Right cardiac atrium (tissue), 5 donors: ENCODE measurements around the gene APOA5. TPM values are rescaled to one million over a fixed set of nuclear protein-coding genes. Genes with fewer than 3 reads are reported as not detected.
A peak's percentile ranks its signal among the peaks of the same experiment; 100 is the strongest.

Source experiments
- ATAC-seq, 2 donors: fragments of 200-7000 bp; cut with Tn5 transposase; one replicate each; pipeline versions ENCODE4 v1.8.0 to v1.9.1; 2020; ENCODE audit warnings: moderate library complexity in 2 of 2, mild to moderate bottlenecking in 1 of 2
- DNase-seq, 3 donors: peaks; one replicate each; pipeline ENCODE4 v3.0.0-alpha.2; 2020
- H3K27ac ChIP-seq: one replicate; pipeline ENCODE4 v1.5.1; 2013; ENCODE audit warnings: mild to moderate bottlenecking, low read length, control low read depth, moderate library complexity
- H3K27me3 ChIP-seq: one replicate; pipeline ENCODE4 v1.6.1; 2013; ENCODE audit not compliant: control insufficient read depth, insufficient read depth
- H3K4me1 ChIP-seq: one replicate; pipeline ENCODE4 v1.6.1; 2013; ENCODE audit warnings: low read length; ENCODE audit not compliant: control insufficient read depth, insufficient read depth
- H3K4me3 ChIP-seq: one replicate; pipeline ENCODE4 v1.5.1; 2013; ENCODE audit warnings: low read length, control low read depth
- H3K9me3 ChIP-seq: one replicate; pipeline ENCODE4 v1.6.1; 2013; ENCODE audit warnings: low read length; ENCODE audit not compliant: control insufficient read depth
- WGBS: extraction: QIAGEN DNeasy Blood & Tissue Kit; methylation state at CpG from one replicate; pipeline ENCODE4 v1.1.7; 2013; 5-methylcytosine and 5-hydroxymethylcytosine counted together
- intact Hi-C, 4 donors: fragments of 100-400 bp; cut with DNase I; formaldehyde crosslinking; loops; one replicate each; pipeline versions ENCODE4 v1.11.0 to v1.14.0; 2022 to 2023
- polyA plus RNA-seq: library from polyadenylated mRNA; stranded (reverse); fragments of 200-250 nt; gene quantifications from one replicate; pipeline ENCODE4 v1.2.3, GENCODE V29; 2013
- total RNA-seq, 4 donors: library from RNA; stranded (reverse); fragmentation: NEBNext Ultra II Directional; extraction: Animal tissue kit (Norgen Biotek cat#: 25700); gene quantifications; one replicate each; pipeline ENCODE4 v1.2.1, GENCODE V29; 2021
- donor health status: healthy with polysubstance abuse.
- donor health status: DM: no; HTN: yes; CAD: no.
- donor health status: DM: no; HTN: no; CAD: no.
- donor health status: DM: no; HTN: yes; CAD: no; lungs with severe emphysema.
- donor health status: DM: yes; HTN: yes; CAD: no.

The APOA5 gene
- total and polyA plus RNA-seq, 5 donors, result not detected

DNA sequence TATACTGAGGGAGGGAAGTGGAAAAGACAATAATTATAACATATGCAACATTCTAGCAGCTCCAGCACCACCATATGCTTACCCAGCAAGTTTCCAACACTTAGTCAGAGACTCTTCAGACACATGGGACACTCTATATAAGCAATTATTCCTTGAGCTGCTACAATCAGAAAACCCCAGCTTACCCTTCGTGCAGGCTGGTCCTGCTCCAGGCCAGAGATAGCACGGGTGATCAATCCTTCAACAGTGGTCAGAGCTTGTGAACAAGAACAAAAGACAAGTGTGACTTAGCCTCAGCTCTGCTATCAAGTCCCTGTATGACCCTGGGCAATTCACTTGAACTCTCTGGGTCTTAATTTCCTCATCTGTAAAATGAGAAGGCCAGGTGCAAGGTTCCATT lies 5.4 kb downstream of the APOA5 start:
- Histone ChIP-seq H3K27ac (no peak overlapping the region), H3K27me3 (no peaks in the 10 kb centered on the region), H3K4me3 (no peak overlapping the region), H3K9me3 (no peaks in the 10 kb centered on the region), H3K4me1 (peaks cover 3% of the 10 kb centered on the region)
- DNase-seq (no peak), ATAC-seq (no peak)
- 87% methylated on average over 2 of the region's 2 CpGs for WGBS
- intact Hi-C loops, result no loop called here

DNA sequence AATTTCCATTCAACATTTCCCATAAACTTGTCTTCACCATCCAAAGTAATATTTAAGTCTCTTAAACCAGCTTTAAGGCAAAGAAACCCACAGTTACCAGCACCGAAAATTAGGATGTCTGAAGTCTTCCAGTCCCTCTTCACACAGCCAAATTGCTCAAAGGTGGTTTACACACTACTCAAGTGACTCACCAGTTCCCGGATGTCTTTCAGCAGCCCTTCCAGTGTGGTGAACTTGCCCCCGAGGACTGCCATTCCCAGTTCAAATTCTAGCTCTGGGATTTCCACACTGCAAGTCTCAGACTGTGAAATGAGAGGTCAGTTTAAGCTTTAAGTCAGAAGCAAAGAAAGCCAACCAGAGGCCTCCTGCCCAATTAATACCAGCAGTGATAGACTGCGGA lies 9.0 kb downstream of the APOA5 start:
- Histone ChIP-seq H3K4me1 (peaks cover 2% of the 10 kb centered on the region), H3K27me3 (no peaks in the 10 kb centered on the region), H3K9me3 (no peaks in the 10 kb centered on the region), H3K27ac (no peak overlapping the region), H3K4me3 (no peak overlapping the region)
- no peak for DNase-seq
- intact Hi-C loops, result no loop called here
- WGBS, result 93% methylated on average over 4 of the region's 4 CpGs
- no peak for ATAC-seq

DNA sequence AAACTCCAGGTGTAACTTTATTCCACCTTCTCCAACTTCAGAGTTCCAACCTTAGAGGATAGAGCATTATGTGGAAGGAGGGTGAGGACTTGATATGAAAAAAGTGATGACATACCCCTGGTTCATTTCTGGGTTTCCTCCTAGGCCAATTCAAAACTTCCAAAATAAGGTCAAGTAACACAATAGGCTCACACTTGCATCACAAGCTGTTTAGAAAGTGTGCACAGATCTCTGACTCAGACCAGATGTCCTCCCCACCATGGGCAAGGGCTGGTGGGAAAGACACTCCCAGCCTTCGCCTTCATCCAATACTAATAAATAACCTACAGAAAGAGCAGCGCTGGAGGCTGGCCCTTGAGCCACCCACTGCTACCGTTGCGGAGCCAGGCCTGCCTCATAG lies 13.1 kb downstream of the APOA5 start:
- DNase-seq (no peak), ATAC-seq (no peak)
- H3K4me1 ChIP-seq, result no peaks in the 10 kb centered on the region
- intact Hi-C loops, result no loop called here
- no peaks in the 10 kb centered on the region for H3K27me3 ChIP-seq
- H3K9me3 ChIP-seq, result no peaks in the 10 kb centered on the region
- WGBS, result 92% methylated on average over 4 of the region's 4 CpGs
- no peak overlapping the region for H3K27ac ChIP-seq
- no peak overlapping the region for H3K4me3 ChIP-seq

DNA sequence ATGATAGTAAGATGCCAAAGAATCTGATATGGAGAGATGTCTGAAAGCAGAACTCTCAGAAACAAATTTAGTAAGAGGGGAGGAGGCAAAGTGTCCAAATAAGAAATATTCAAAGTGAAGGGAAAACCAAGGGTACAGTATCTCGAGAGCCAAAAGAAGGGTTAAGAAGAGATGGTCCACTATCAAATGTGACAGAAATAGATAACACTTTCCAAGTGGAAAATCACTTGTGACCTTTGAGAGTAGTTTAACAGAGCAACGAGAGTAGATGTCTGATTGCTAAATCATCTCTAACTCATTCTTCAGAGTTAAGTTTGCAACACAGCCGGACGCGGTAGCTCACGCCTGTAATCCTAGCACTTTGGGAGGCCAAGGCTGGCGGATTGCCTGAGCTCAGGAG lies 14.6 kb downstream of the APOA5 start:
- WGBS, result 60% methylated on average over 7 of the region's 7 CpGs
- Histone ChIP-seq H3K27ac (no peak overlapping the region), H3K9me3 (no peaks in the 10 kb centered on the region), H3K4me3 (no peak overlapping the region), H3K4me1 (no peaks in the 10 kb centered on the region), H3K27me3 (no peaks in the 10 kb centered on the region)
- intact Hi-C loops, result no loop called here
- ATAC-seq (no peak), DNase-seq (no peak)

DNA sequence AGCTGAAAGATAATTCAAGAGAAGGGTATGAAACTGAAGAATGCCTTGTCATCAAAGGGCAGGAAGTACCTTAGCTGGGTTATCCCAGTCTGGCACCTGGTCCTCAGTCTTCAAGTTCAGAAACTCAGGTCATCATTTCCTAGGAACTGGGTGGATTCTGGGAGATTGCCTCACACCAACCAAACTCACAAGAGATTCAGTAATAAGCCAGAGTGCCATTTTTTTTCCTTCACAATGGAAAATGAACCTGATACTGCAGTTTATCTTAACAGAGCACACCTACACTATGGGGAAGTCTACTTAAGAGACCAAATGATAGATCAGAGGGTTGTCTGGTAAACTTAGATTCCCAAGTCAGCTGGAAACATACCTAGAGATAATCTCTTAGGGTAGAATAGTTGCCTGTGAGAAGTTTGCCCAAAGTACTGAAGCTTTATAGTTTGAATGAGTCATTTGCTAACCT lies 15.1 kb downstream of the APOA5 start:
- no peak for ATAC-seq
- intact Hi-C loops, result no loop called here
- Histone ChIP-seq H3K4me1 (peaks cover 5% of the 10 kb centered on the region), H3K9me3 (no peaks in the 10 kb centered on the region), H3K4me3 (no peak overlapping the region), H3K27ac (no peak overlapping the region), H3K27me3 (no peaks in the 10 kb centered on the region)
- DNase-seq, result no peak

DNA sequence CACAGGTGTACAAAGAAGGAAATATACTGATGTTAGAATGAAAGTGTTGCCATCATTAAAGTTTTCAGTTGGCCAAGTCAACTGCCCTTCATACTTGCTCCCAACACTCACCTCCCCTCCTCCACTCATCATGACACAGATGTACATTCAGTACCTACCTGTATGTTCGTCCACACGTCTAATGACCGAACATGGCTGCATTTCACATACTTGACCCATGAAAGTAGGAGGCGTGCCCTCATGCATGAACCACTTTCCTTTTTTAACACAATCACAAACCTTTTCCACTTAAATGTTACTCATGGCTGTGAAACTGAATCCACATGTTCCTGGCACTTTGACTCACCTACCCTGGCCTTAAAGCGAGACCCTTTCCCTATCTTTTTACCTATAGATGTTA lies 15.7 kb downstream of the APOA5 start:
- intact Hi-C loops, result no loop called here

DNA sequence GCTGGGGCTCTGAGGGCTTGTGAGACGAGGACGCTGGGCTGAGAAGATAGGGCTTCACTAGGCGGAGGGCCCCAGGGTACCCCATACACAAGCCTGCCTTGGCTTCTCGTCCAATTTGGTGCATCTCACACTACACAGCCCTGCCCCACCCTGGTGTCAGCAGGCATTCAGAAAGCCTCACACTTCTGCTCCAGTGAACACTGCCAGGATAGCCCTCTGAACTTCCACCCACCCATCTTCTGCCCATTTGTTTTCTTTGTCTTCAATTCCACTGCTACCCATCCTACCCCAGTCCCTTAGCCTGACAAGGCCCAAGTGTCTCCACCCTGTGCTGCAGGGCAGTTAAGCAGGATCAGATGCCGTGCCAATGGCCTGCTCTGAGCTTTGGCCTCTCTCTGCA lies 17.0 kb downstream of the APOA5 start:
- intact Hi-C loops, result no loop called here
- DNase-seq (no peak), ATAC-seq (no peak)

More for the DNA sequence above, 15.7 kb downstream of the APOA5 start:
- Histone ChIP-seq H3K4me1 (peaks cover 7% of the 10 kb centered on the region), H3K27me3 (no peaks in the 10 kb centered on the region), H3K4me3 (no peak overlapping the region), H3K27ac (no peak overlapping the region), H3K9me3 (no peaks in the 10 kb centered on the region)
- ATAC-seq (no peak), DNase-seq (no peak)
- WGBS, result 84% methylated on average over 5 of the region's 5 CpGs

DNA sequence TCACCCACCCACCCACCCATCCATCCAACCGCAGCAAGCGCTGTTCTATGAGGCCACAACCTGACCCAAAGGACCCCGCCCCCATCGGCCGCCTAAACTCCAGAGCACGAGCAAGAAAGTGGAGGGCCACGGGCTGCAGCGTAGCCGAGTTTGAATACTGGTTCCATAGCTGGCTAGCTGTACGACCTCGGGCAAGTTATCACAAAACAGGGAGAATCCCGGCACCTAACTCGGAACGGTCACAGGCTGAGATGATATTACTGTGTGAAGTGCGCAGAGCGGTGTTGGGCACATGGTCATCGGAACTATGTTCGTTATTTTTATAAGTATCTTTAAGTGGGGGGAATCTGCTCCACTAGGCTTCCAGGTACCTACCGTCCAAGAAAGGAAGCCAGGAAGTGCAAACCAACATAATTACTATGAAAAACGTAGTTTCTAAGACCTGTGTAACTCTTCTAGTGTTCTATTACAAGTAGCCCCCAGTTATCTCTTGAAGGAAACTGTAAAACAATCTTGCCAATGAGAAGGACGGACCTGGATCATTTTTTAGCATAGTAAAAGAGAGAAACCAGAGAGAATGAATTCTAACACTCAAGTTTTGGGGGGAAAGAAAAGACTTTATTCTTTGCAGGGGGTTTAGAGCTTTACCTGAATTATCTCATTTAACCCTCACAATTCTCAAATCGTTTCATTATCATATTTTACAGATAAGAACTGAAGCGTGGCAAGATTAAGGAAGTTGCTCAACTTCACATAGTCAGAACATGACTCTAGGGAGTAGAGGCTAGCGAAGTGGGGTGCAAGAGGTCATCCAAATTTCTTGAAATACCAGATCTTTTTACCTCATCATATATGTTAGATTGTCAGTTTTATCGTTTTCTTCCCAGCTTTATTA lies 18.2 kb downstream of the APOA5 start:
- WGBS, result 5% methylated on average over 25 of the region's 25 CpGs
- no peaks in the 10 kb centered on the region for H3K9me3 ChIP-seq
- DNase-seq, result no peak
- ATAC-seq, result peak; percentile 73
- H3K4me3 ChIP-seq, result peak overlapping the region; percentile 88
- intact Hi-C loops, result no loop called here
- peak overlapping the region; percentile 72 for H3K27ac ChIP-seq
- peaks cover 7% of the 10 kb centered on the region for H3K4me1 ChIP-seq
- H3K27me3 ChIP-seq, result no peaks in the 10 kb centered on the region

More for the DNA sequence above, 17.0 kb downstream of the APOA5 start:
- H3K4me1 ChIP-seq, result peaks cover 7% of the 10 kb centered on the region
- no peak overlapping the region for H3K4me3 ChIP-seq
- no peak overlapping the region for H3K27ac ChIP-seq
- H3K9me3 ChIP-seq, result no peaks in the 10 kb centered on the region
- WGBS, result 83% methylated on average over 5 of the region's 5 CpGs
- no peaks in the 10 kb centered on the region for H3K27me3 ChIP-seq

DNA sequence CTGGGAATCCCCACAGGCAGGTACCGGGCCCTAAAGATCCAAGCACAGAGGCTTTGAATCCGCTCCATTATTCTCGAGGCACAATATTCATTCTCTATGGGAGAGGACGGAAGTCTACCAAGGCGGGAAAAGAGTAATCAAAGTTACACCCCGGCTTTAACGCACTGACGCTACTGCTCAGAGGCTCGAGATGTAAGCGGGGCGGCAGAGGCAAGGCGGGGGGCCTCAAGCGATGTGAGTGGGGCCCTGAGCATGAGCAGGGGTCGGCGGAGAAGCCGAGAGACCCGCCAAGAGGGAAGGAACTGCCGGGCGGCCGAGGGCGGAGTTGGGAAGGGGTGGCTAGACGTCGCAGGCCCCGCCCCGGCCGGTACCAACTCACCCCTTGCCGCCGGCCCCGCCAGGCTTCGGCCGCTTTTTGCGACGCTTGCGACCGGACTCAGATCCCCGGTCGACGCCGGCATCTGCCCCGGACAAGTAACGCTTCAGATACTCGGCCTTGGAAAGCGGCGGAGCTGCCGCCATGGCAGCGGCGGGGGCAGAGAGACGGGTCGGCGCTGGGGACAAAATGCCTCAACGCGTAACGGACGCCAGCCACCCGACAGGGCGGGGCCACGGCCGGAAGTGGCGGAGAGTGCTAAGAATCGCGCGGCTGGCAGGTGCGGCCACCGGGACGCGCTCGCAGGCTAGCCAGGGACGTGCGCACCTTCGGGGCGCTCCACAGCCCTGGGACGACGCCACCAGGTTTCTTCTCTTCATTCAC lies 19.1 kb downstream of the APOA5 start, which contains the start of gene BUD13:
TSS of gene BUD13 (minus strand) at position 545 of the 760 bp plus-strand sequence. CDS start at position 522, 23 bp downstream.
- Histone ChIP-seq H3K4me1 (peaks cover 7% of the 10 kb centered on the region), H3K27me3 (no peaks in the 10 kb centered on the region), H3K27ac (peak within 1 kb of the TSS; percentile 95), H3K4me3 (peak within 1 kb of the TSS; percentile 88), H3K9me3 (no peaks in the 10 kb centered on the region)
- ATAC-seq (peak; percentile 93 to 94), DNase-seq (peak; percentile 91 to 97 (median 96))
- intact Hi-C loops, result no loop called here
- under 1% methylated on average over 73 of the region's 73 CpGs for WGBS

DNA sequence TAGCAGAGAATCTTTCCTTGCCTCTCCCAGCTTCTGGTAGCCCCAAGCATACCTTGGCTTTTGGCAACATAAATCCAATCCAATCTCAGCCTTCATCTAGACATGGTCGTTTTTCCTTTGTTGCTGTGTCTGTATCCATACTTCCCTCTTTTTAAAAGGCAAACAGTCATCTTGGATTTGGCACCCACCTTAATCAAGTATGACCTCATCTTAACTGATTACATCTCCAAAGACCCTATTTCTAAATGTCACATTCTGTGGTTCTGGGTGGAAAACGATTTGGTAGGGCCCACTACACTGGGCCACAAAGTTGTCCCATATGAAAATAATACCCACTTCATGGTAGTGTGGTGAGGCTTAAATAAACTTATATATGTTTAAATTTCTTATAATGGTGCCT lies 19.7 kb downstream of the APOA5 start:
- no peak for ATAC-seq
- Histone ChIP-seq H3K27ac (no peak overlapping the region), H3K27me3 (no peaks in the 10 kb centered on the region), H3K4me1 (peaks cover 7% of the 10 kb centered on the region), H3K4me3 (peak overlapping the region; percentile 88), H3K9me3 (no peaks in the 10 kb centered on the region)
- DNase-seq, result no peak
- intact Hi-C loops, result no loop called here
- WGBS, result 9% methylated on average over 2 of the region's 2 CpGs

DNA sequence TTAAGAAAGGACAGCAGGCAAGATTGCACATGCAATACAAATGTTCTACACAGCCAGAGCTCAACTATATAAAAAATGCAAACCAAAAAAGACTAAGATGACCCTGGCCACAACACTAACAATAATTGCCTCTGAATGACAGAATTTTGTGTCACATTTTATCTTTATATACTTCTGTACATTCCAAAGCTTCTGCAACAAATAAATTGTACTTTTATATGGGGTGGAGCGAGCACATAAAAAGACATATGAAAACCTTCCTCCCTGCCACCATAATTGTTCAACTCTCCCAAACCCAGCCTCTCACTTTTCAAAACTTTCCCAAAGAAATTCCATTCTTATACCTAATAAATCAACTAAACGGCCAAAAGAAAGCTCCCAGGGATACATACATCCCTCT lies 29.5 kb downstream of the APOA5 start:
- DNase-seq, result no peak
- WGBS, result 91% methylated on average over 2 of the region's 2 CpGs
- Histone ChIP-seq H3K4me3 (no peak overlapping the region), H3K4me1 (no peaks in the 10 kb centered on the region), H3K27me3 (no peaks in the 10 kb centered on the region), H3K27ac (no peak overlapping the region), H3K9me3 (no peaks in the 10 kb centered on the region)
- ATAC-seq, result no peak
- intact Hi-C loops, result no loop called here
